B cell (primary cell): ENCODE measurements around the gene WDR86.

Experiments
- CTCF ChIP-seq: fragments of 200-600 bp; IDR thresholded peaks from one replicate; pipeline ENCODE4 v1.8.0; 2022; ENCODE audit warnings: antibody characterized with exemption, mild to moderate bottlenecking
- EZH2 ChIP-seq: IDR thresholded peaks from 2 replicates; pipeline ENCODE4 v1.6.1; 2012; ENCODE audit warnings: borderline replicate concordance, low read depth, mild to moderate bottlenecking, moderate library complexity, low read length; ENCODE audit not compliant: insufficient read depth, poor library complexity, severe bottlenecking

- no peak for TF ChIP-seq CTCF
- TF ChIP-seq EZH2, result no peak
These were observed 22.0 kb upstream of the WDR86 start for GRCh38 chr7:151431768-151432311.
